Cerebellar nuclear complex (tissue), 1 donor: ENCODE data around the gene TCHHL1.

ENCODE experiments used
- DNase-seq, 2 experiments: peaks; one replicate each; lab custom pipeline; 2025; lab: John Stamatoyannopoulos, UW

TCHHL1 gene

DNA sequence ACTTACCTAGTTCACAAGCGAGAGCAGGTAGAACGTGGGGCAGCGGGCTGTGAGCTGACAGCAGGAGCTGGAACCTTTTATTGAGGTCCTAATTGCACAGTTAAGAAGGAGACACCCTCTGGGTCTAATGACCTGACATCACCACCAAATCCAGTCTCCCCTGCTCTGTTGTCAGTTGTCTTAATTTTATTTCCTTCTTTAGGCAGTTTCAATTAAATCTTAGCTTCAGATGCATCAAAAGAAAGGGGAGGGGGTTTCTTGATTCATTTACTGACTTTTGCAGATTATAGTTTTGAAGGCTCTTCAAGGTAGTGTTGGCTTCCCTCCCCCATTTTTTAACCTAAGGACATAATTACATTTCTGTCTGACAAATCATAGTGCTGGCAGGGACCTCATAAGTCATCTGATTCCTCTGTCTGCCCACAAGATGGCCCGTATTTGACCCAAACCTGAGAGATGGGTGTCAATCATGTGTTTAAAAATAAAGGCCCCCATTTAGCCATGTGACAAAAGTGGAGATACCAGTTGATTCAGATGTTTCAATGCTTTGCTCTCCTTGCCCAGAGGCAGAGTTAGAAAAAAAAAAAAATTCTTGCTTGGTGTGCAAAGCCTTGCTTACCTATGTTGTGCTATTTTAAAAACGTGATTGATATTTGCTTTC, at the start of gene TCHHL1:
Gene TCHHL1 (minus strand): TSS at position 51 of the 661 bp plus-strand sequence. CDS start 921 bp downstream, outside the sequence.
- no peak for DNase-seq

DNA sequence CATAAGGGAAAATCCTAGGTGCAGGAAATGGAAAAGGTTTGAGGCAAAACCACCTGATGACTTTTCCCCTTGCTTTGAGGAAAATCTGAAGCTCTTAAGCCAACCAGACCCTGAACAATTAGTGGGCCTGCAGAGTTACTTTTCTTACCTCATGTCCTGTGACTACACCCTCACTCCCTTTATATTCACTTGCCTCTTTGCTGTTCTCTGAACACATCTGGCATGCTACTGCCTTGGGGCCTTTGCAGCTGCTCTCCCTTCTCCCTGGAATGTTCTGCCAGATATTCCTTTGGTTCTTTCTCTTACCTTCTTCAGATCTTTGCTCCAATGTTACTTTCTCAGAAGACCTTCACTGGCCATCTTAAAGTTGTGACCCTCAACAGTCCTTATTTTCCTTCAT, 48.4 kb upstream of the TCHHL1 start:
- no peak for DNase-seq

DNA sequence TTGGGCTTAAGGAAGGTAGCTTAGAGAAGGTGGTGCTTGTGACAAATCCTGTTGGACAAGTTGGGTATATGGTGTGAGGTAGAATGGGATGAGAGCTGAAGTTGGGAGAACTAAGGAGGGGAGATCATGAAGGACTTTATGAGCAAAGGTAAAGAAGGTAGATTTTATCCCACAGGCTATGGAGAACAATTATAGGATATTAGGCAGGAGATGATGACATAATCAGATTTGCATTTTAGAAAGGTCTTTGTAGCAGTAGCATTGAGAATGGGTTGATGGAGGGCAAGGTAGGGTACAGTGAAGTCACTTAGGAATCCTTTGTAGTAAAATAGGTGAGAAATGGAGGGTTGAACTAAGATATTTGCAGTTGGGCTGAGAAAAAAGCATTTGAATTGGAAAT, 41.3 kb upstream of the TCHHL1 start:
- DNase-seq, result no peak

DNA sequence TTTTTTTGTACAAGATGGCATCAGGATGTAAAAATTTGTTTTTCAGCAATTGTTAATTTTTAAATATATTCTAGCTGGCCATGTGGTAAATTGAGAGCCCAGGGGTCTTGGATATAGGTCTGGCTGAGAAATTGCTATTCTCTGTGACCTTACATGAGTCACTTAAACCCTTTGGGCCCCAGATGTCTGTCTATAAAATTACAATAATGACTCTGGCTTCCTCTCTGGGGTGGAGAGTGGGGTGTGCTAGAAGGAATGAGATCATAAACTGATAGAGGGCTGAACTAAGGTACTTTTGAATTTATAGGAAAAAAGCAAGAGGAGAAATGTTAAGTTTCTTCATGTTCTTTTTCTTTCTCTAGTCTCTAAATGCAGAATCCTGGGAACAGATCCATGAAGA, 38.8 kb upstream of the TCHHL1 start:
- DNase-seq, result no peak

DNA sequence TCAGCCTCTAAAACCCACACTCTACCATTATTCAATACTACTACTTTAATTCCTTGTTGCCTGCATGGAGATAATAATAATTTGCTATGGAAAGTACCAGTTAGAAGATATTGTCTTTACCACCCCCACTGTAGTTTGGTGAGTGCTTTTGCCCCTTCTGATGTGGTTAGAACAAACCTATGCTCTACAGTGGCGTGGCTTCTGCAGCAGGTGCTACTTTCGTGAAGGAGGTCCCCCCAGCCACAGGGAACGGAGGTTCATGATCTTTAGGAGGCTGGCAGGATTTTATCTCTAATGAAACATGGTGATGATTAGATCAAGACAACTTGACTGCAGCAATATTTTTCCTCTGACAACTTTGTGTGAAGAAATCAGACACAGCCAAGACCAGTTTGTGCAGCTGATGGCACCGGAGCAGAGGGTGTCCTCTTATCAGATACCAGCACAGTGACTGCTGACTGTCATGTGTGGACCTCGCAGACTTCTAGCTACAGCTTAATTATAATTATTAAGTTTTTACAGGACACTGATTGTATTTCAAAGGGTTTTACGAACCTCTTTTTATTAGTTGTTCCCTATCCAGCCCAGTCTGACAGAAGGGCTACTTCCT, 37.1 kb upstream of the TCHHL1 start:
- DNase-seq, result no peak

- DNase-seq, result no peak
These were observed 30.1 kb upstream of the TCHHL1 start for GRCh38 chr1:152118915-152119314.

DNA sequence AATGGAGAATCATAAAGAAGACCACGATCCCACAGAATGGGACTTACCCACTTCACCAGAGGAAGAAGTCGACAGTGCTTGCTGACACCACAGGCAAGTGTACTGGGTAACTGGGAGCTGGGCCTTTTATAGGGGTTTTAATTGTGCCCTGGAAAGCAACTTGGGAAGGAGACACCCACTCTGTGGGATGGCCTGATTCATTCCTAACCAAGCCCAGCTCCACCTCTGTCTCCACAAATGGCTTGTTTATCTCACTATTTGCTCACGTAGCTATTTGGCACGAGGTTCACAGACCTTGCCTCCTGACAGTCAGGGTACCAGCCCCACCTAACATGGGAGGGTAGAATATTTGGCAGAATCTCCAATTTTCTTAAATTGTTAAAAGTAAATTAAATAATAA, 26.5 kb upstream of the TCHHL1 start, which contains the start of gene TCHH:
Gene TCHH (minus strand): TSS at position 101 of the 400 bp plus-strand sequence. CDS start 1,364 bp downstream, outside the sequence.
- no peak for DNase-seq

- DNase-seq, result no peak
These were observed 24.1 kb upstream of the TCHHL1 start for GRCh38 chr1:152112885-152113432.

- no peak for DNase-seq
These were observed 23.4 kb upstream of the TCHHL1 start for GRCh38 chr1:152112101-152112884.

DNA sequence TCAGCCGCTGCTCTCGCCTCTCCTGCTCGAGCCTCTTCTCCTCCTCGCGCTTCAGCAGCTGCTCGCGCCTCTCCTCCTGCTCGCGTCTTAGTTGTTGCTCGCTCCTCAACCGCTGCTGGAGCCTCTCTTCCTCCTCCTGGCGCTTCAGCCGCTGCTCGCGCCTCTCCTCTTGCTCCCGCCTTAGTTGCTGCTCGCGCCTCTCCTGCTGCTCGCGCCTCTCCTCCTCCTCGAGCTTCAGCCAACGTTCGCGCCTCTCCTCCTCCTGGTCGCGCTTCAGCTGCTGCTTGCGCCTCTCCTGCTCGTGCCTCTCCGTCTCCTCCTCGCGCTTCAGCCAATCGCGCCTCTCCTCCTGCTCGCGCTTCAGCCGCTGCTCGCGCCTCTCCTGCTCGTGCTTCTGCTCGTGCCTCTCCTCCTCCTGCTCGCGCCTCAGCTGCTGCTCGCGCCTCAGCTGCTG, 22.7 kb upstream of the TCHHL1 start:
- DNase-seq, result no peak

- no peak for DNase-seq
These were observed 22.1 kb upstream of the TCHHL1 start for GRCh38 chr1:152110860-152111514.

DNA sequence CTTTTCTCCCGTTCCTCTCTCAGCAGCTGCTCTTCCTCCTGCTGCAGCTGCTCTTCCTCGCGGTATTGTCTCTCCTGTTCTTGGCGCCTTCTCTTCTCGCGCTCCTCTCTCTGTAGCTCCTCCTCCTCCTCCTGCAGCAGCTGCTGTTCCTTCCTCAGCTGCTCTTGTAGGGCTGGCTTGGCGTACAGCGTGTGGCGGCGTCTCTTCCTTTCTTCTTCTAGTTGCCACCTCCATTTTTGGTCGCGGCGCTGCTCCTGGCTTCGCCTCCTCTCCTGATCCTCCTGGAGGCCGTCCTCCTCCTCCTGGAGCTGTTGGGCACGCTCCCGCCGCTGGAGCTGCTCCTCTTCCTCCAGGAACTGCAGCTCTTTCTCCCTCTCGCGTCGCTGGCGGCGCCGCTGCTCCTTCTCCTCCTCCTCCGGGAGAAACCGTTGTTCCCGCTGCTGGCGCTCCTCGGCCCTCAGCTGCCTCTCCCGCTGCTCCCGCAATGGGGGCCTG, 21.5 kb upstream of the TCHHL1 start:
- no peak for DNase-seq

DNA sequence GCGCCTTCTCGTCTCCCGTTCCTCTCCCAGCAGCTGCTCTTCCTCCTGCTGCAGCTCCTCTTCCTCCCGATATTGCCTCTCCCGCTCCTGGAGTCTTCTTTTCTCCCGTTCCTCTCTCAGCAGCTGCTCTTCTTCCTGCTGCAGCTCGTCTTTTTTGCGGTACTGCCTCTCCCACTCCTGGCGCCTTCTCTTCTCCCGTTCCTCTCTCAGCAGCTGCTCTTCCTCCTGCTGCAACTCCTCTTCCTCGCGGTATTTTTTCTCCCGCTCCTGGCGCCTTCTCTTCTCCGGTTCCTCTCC, 21.1 kb upstream of the TCHHL1 start:
- no peak for DNase-seq

DNA sequence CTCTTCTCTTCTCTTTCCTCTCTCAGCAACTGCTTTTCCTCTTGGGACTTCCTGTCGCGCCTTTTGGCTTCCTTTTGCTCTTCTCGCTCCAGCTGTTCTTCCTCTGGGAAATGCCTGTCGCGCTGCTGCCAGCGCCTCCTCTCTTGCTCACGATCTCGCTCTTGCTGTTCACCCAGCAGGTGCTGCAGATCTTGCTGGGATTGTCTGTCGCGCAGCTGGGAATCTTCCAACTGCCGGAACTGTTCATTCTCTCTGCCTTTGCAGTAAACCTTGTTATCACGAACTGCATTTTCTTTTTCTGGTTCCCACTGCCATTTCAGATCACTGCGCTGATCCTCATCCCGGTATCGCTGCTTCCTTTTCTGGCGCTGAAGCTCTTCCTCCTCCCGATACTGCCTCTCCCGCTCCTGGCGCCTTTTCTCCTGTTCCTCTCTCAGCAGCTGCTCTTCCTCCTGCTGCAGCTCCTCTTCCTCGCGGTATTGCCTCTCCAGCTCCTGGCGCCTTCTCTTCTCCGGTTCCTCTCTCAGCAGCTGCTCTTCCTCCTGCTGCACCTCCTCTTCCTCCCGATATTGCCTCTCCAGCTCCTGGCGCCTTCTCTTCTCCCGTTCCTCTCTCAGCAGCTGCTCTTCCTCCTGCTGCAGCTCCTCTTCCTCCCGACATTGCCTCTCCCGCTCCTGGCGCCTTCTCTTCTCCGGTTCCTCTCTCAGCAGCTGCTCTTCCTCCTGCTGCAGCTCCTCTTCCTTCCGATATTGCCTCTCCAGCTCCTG, 20.6 kb upstream of the TCHHL1 start:
- no peak for DNase-seq

GRCh38 chr1:152108882-152109222, 20.0 kb upstream of the TCHHL1 start:
- DNase-seq, result no peak

GRCh38 chr1:152107984-152108881, 19.4 kb upstream of the TCHHL1 start:
- no peak for DNase-seq

GRCh38 chr1:152107031-152107983, 18.4 kb upstream of the TCHHL1 start:
- no peak for DNase-seq

DNA sequence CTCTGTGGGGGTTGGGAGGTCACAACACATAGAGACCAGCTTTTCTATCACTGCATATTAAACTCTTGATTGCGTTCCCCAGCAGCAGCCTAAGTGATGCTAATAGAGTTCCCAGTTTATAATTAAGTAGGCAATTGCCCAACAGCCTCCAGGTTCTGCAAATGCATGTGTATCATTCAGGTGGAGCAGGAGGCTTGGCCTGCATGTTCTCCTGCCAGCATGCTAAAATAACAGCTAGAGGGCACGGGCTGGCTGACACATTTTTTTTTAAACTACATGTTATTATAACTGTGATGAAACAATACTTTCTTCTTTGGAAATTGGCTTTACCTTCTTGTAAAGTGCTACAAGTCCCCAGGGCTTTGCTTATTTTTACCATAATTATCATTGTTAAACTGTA, 16.0 kb upstream of the TCHHL1 start:
- DNase-seq, result no peak

GRCh38 chr1:152096931-152097330, 8.1 kb upstream of the TCHHL1 start:
- DNase-seq, result no peak
